A673 (cell line): ENCODE measurements around the gene DSCAML1. TPM values are rescaled to one million over a fixed set of nuclear protein-coding genes. Genes with fewer than 3 reads are reported as not detected.

ENCODE experiments used
- BruUV-seq: library from RNA; stranded (reverse); fragments of 400-500 nt; replicated peaks from 2 replicates; lab custom pipeline; 2021; lab: Mats Ljungman, UMichigan
- CTCF ChIA-PET: fragments of 300-600 bp; sonication (Branson Sonifier 250); formaldehyde crosslinking; loops from one replicate; lab custom pipeline; 2022; ENCODE audit warnings: antibody characterized with exemption; lab: Charles Lee
- POLR2A ChIA-PET: fragments of 300-600 bp; sonication (Branson Sonifier 250); formaldehyde crosslinking; loops from one replicate; lab custom pipeline; 2022; ENCODE audit warnings: antibody characterized with exemption; ENCODE audit not compliant: low non-redundant PET; lab: Charles Lee
- DNase-seq: peaks from one replicate; pipeline ENCODE4 v3.0.0-alpha.2; 2015; ENCODE audit warnings: low spot score
- H3K27ac ChIP-seq: fragments of 200-600 bp; sonication (generic); 2 replicates; pipeline ENCODE4 v1.5.1; 2016; ENCODE audit warnings: mixed run types, low read depth, mild to moderate bottlenecking, mixed read lengths, antibody characterized with exemption, low read length; ENCODE audit not compliant: poor library complexity, severe bottlenecking
- H3K27me3 ChIP-seq: fragments of 200-600 bp; sonication (generic); replicated peaks from 2 replicates; pipeline ENCODE4 v1.6.1; 2017; ENCODE audit warnings: mixed run types, low read depth, mild to moderate bottlenecking, mixed read lengths, antibody characterized with exemption, low read length; ENCODE audit not compliant: insufficient read depth, poor library complexity
- H3K36me3 ChIP-seq: fragments of 200-600 bp; sonication (generic); 2 replicates; pipeline ENCODE4 v1.6.1; 2016; ENCODE audit warnings: mixed run types, mild to moderate bottlenecking, mixed read lengths, antibody characterized with exemption, low read length; ENCODE audit not compliant: insufficient read depth, poor library complexity, severe bottlenecking
- H3K4me1 ChIP-seq: fragments of 200-600 bp; sonication (generic); 2 replicates; pipeline ENCODE4 v1.6.1; 2017; ENCODE audit warnings: mixed run types, mild to moderate bottlenecking, mixed read lengths, antibody characterized with exemption, low read length; ENCODE audit not compliant: insufficient read depth, poor library complexity, severe bottlenecking
- H3K4me3 ChIP-seq: fragments of 200-600 bp; sonication (generic); 2 replicates; pipeline ENCODE4 v1.5.1; 2016; ENCODE audit warnings: low read depth, mixed run types, mild to moderate bottlenecking, mixed read lengths, low read length; ENCODE audit not compliant: poor library complexity, severe bottlenecking
- H3K9me3 ChIP-seq: fragments of 200-600 bp; sonication (generic); 2 replicates; pipeline ENCODE4 v1.6.1; 2016; ENCODE audit warnings: mixed run types, low read depth, mild to moderate bottlenecking, mixed read lengths, antibody characterized with exemption, low read length; ENCODE audit not compliant: poor library complexity, severe bottlenecking
- EZH2 ChIP-seq: fragments of 200-600 bp; sonication (generic); IDR thresholded peaks from 2 replicates; pipeline ENCODE4 v1.6.1; 2017; ENCODE audit warnings: borderline replicate concordance, low read depth, mild to moderate bottlenecking, mixed read lengths, antibody characterized with exemption, low read length; ENCODE audit not compliant: poor library complexity, severe bottlenecking
- intact Hi-C: fragments of 100-400 bp; cut with micrococcal nuclease; formaldehyde crosslinking; loops from one replicate; pipeline ENCODE4 v1.10.0; 2022; ENCODE audit not compliant: unreplicated experiment
- total RNA-seq: library from RNA; stranded (reverse); gene quantifications from 2 replicates; pipeline ENCODE4 v1.2.3, GENCODE V29; 2021
- TF ChIP-seq, protein P1 (sequence below): fragments of 300-800, 200-600 bp; sonication (generic); conservative IDR thresholded peaks from 2 replicates; pipeline ENCODE4 v1.5.1; 2017; ENCODE audit warnings: low read depth, mild to moderate bottlenecking, antibody characterized with exemption, low read length, moderate library complexity, mixed read lengths

The DSCAML1 gene
- total RNA-seq, 1 experiment from 2014 or later, result not detected

DNA sequence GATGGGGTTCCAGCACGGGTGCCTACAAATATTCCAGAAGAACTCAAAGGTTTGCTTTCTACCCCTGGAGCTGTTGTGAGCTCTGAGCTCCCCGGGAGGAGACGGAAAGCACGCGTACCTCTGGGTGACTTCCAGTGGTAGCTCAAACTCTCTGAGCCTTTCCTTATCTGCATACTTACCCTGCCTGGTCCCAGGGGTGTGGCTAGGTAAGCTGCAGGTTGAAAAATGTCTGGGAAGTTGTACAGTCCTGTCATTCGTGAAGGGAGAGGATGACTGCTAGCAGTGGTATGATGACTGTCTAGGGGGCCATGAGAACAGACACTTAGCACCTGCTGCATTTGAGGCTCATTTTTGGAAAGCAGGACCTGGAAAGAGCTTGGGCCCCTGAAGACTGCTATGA lies 111.5 kb downstream of the DSCAML1 start:
- Histone ChIP-seq H3K4me3 (no peak overlapping the region), H3K27ac (no peak overlapping the region), H3K4me1 (no peaks in the 10 kb centered on the region), H3K9me3 (no peaks in the 10 kb centered on the region), H3K27me3 (peaks cover 24% of the 10 kb centered on the region), H3K36me3 (no peaks in the 10 kb centered on the region)
- intact Hi-C loops, result no loop called here
- BruUV-seq, result no TSS peak
- POLR2A ChIA-PET, result no interaction called here
- TF ChIP-seq EZH2, result no peak
- TF ChIP-seq, protein P1, sequence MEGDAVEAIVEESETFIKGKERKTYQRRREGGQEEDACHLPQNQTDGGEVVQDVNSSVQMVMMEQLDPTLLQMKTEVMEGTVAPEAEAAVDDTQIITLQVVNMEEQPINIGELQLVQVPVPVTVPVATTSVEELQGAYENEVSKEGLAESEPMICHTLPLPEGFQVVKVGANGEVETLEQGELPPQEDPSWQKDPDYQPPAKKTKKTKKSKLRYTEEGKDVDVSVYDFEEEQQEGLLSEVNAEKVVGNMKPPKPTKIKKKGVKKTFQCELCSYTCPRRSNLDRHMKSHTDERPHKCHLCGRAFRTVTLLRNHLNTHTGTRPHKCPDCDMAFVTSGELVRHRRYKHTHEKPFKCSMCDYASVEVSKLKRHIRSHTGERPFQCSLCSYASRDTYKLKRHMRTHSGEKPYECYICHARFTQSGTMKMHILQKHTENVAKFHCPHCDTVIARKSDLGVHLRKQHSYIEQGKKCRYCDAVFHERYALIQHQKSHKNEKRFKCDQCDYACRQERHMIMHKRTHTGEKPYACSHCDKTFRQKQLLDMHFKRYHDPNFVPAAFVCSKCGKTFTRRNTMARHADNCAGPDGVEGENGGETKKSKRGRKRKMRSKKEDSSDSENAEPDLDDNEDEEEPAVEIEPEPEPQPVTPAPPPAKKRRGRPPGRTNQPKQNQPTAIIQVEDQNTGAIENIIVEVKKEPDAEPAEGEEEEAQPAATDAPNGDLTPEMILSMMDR, result no peak
- DNase-seq, result no peak
- CTCF ChIA-PET, result no interaction called here

DNA sequence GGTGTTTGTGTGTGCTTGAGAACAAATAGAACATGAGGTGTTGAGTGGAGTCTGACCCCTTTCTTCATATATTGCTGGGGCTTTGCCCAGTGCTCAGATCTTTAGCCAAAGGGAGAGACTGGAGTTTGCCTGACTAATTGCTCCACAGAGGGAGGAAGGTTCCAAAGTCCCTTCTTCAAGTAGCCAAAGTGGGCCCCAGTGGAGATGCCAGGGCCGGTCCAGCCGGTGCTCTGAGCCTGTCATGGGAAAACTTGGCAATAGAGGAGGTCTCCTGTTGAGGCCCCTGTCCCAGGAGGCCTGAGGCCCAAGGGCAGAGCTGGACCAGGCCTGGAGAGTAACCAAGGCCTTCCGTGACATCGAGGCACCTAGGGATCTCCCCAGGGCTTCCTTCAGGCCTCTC lies 112.3 kb downstream of the DSCAML1 start:
- BruUV-seq, result no TSS peak
- TF ChIP-seq, protein P1, result no peak
- TF ChIP-seq EZH2, result no peak
- Histone ChIP-seq H3K27ac (no peak overlapping the region), H3K9me3 (no peaks in the 10 kb centered on the region), H3K4me1 (no peaks in the 10 kb centered on the region), H3K4me3 (no peak overlapping the region), H3K27me3 (peaks cover 28% of the 10 kb centered on the region), H3K36me3 (no peaks in the 10 kb centered on the region)
- intact Hi-C loops, result no loop called here
- no peak for DNase-seq
- ChIA-PET CTCF (no interaction called here), POLR2A (no interaction called here)

DNA sequence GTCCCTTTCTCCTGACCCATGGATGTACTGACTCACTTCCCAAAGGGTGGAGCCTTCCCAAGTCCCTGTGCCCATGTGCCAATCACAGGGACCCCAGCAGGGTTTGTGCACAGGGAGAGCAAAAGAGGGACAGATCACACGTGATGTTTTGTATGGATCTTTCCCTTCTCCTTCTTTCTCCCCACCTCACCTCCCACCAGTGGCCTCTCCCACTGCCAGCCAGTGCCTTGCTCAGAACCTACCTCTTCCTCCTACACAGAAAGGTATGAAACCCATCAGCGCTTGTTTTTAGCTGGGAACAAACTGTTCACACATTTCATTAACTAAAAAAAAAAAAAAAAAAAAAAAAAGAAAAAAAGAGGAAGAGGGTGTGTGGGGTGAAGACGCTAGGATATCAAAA lies 112.9 kb downstream of the DSCAML1 start:
- TF ChIP-seq, protein P1, result no peak
- TF ChIP-seq EZH2, result no peak
- CTCF ChIA-PET, result no interaction called here
- no peak overlapping the region for H3K27ac ChIP-seq
- H3K27me3 ChIP-seq, result peaks cover 25% of the 10 kb centered on the region
- no peaks in the 10 kb centered on the region for H3K4me1 ChIP-seq
- no peaks in the 10 kb centered on the region for H3K9me3 ChIP-seq
- no peak overlapping the region for H3K4me3 ChIP-seq
- BruUV-seq, result no TSS peak
- intact Hi-C loops, result no loop called here
- no peaks in the 10 kb centered on the region for H3K36me3 ChIP-seq
- DNase-seq, result no peak
- POLR2A ChIA-PET, result no interaction called here
